ENCODE measurements around the gene DCDC1.

Gene DCDC1

GRCh38 chr11:30837252-30837651 is 532.3 kb downstream of the DCDC1 start:
- no peak for DNase-seq (ENCODE audit: low read depth)

GRCh38 chr11:30832831-30833230 is 536.7 kb downstream of the DCDC1 start:
- no peak for DNase-seq (ENCODE audit: low read depth)

- DNase-seq (ENCODE audit: low read depth) = no peak
Measured at GRCh38 chr11:30830681-30831080, 538.9 kb downstream of the DCDC1 start.

GRCh38 chr11:30826911-30827310 is 542.6 kb downstream of the DCDC1 start:
- DNase-seq (ENCODE audit: low read depth) = no peak

GRCh38 chr11:30825723-30826122 is 543.8 kb downstream of the DCDC1 start:
- no peak for DNase-seq (ENCODE audit: low read depth)

GRCh38 chr11:30823119-30823518 is 546.4 kb downstream of the DCDC1 start:
- DNase-seq (ENCODE audit: low read depth) = no peak

- no peak for DNase-seq (ENCODE audit: low read depth)
Measured at GRCh38 chr11:30821438-30821965, 548.0 kb downstream of the DCDC1 start.

- DNase-seq (ENCODE audit: low read depth) = no peak
Measured at GRCh38 chr11:30818721-30819120, 550.8 kb downstream of the DCDC1 start.

GRCh38 chr11:30816959-30817880 is 552.3 kb downstream of the DCDC1 start:
- no peak for DNase-seq (ENCODE audit: low read depth)

- no peak for DNase-seq (ENCODE audit: low read depth)
Measured at GRCh38 chr11:30815619-30816018, 553.9 kb downstream of the DCDC1 start.

GRCh38 chr11:30814737-30815136 is 554.8 kb downstream of the DCDC1 start:
- DNase-seq (ENCODE audit: low read depth) = no peak

Measured in stimulated activated CD8-positive, alpha-beta memory T cell treated with anti-CD3 and anti-CD28 coated beads, Interleukin-15, amount 100 ng/mL, for 1 hour (primary cell).